Activated T-cell treated with anti-CD3 and anti-CD28 coated beads, Interleukin-2, amount 50 U/mL, for 24 hours (primary cell): ENCODE data around the gene GRID2.

ENCODE experiments used
- DNase-seq: peaks from one replicate; pipeline ENCODE4 v3.0.0-alpha.2; 2020
- H3K27ac Mint-ChIP-seq: 2 replicates; pipeline ENCODE4 v1.8.0; 2020; ENCODE audit warnings: mild to moderate bottlenecking, mixed read lengths
- H3K27me3 Mint-ChIP-seq: 2 replicates; pipeline ENCODE4 v1.8.0; 2020; ENCODE audit warnings: mixed read lengths
- H3K36me3 Mint-ChIP-seq: 2 replicates; pipeline ENCODE4 v1.8.0; 2020; ENCODE audit warnings: low read depth, mixed read lengths
- H3K4me1 Mint-ChIP-seq: 2 replicates; pipeline ENCODE4 v1.8.0; 2020; ENCODE audit warnings: low read depth, mixed read lengths
- H3K4me3 Mint-ChIP-seq: 2 replicates; pipeline ENCODE4 v1.8.0; 2020; ENCODE audit warnings: mild to moderate bottlenecking, moderate library complexity, mixed read lengths
- H3K9me3 Mint-ChIP-seq: 2 replicates; pipeline ENCODE4 v1.8.0; 2020; ENCODE audit warnings: mixed read lengths

GRID2 gene

GRCh38 chr4:92600638-92601037 is 296.9 kb downstream of the GRID2 start:
- no peaks in the 10 kb centered on the region for H3K4me1 Mint-ChIP-seq
- no peak overlapping the region for H3K27ac Mint-ChIP-seq
- no peak for DNase-seq
- H3K4me3 Mint-ChIP-seq, result no peak overlapping the region
- no peaks in the 10 kb centered on the region for H3K36me3 Mint-ChIP-seq
- no peaks in the 10 kb centered on the region for H3K27me3 Mint-ChIP-seq
- peaks cover 13% of the 10 kb centered on the region for H3K9me3 Mint-ChIP-seq

- Mint-ChIP-seq H3K36me3 (no peaks in the 10 kb centered on the region), H3K9me3 (peaks cover 15% of the 10 kb centered on the region), H3K4me1 (no peaks in the 10 kb centered on the region), H3K4me3 (no peak overlapping the region), H3K27me3 (no peaks in the 10 kb centered on the region), H3K27ac (no peak overlapping the region)
- no peak for DNase-seq
These were observed 302.5 kb downstream of the GRID2 start for GRCh38 chr4:92606227-92606626.

- Mint-ChIP-seq H3K27ac (no peak overlapping the region), H3K9me3 (peaks cover 17% of the 10 kb centered on the region), H3K4me3 (no peak overlapping the region), H3K36me3 (no peaks in the 10 kb centered on the region), H3K4me1 (no peaks in the 10 kb centered on the region), H3K27me3 (no peaks in the 10 kb centered on the region)
- DNase-seq, result no peak
These were observed 311.3 kb downstream of the GRID2 start for GRCh38 chr4:92615049-92615448.

GRCh38 chr4:92618968-92619367 is 315.2 kb downstream of the GRID2 start:
- peaks cover 7% of the 10 kb centered on the region for H3K9me3 Mint-ChIP-seq
- H3K4me1 Mint-ChIP-seq, result no peaks in the 10 kb centered on the region
- H3K27me3 Mint-ChIP-seq, result no peaks in the 10 kb centered on the region
- no peaks in the 10 kb centered on the region for H3K36me3 Mint-ChIP-seq
- no peak overlapping the region for H3K4me3 Mint-ChIP-seq
- DNase-seq, result no peak
- H3K27ac Mint-ChIP-seq, result no peak overlapping the region

- Mint-ChIP-seq H3K4me1 (no peaks in the 10 kb centered on the region), H3K36me3 (no peaks in the 10 kb centered on the region), H3K4me3 (no peak overlapping the region), H3K27ac (no peak overlapping the region), H3K27me3 (no peaks in the 10 kb centered on the region), H3K9me3 (peaks cover 11% of the 10 kb centered on the region)
- no peak for DNase-seq
These were observed 325.5 kb downstream of the GRID2 start for GRCh38 chr4:92629302-92629701.

- Mint-ChIP-seq H3K36me3 (no peaks in the 10 kb centered on the region), H3K27ac (no peak overlapping the region), H3K27me3 (no peaks in the 10 kb centered on the region), H3K9me3 (peaks cover 3% of the 10 kb centered on the region), H3K4me1 (no peaks in the 10 kb centered on the region), H3K4me3 (no peak overlapping the region)
- DNase-seq, result no peak
These were observed 331.1 kb downstream of the GRID2 start for GRCh38 chr4:92634882-92635281.

- Mint-ChIP-seq H3K4me3 (no peak overlapping the region), H3K4me1 (no peaks in the 10 kb centered on the region), H3K9me3 (no peaks in the 10 kb centered on the region), H3K27me3 (no peaks in the 10 kb centered on the region), H3K27ac (no peak overlapping the region), H3K36me3 (no peaks in the 10 kb centered on the region)
- DNase-seq, result no peak
These were observed 332.5 kb downstream of the GRID2 start for GRCh38 chr4:92636038-92636806.

- Mint-ChIP-seq H3K36me3 (no peaks in the 10 kb centered on the region), H3K9me3 (peaks cover 6% of the 10 kb centered on the region), H3K4me1 (no peaks in the 10 kb centered on the region), H3K4me3 (no peak overlapping the region), H3K27ac (no peak overlapping the region), H3K27me3 (no peaks in the 10 kb centered on the region)
- DNase-seq, result no peak
These were observed 337.6 kb downstream of the GRID2 start for GRCh38 chr4:92641409-92641808.

- Mint-ChIP-seq H3K27me3 (no peaks in the 10 kb centered on the region), H3K36me3 (no peaks in the 10 kb centered on the region), H3K4me1 (no peaks in the 10 kb centered on the region), H3K4me3 (no peak overlapping the region), H3K9me3 (peaks cover 8% of the 10 kb centered on the region), H3K27ac (no peak overlapping the region)
- no peak for DNase-seq
These were observed 343.1 kb downstream of the GRID2 start for GRCh38 chr4:92646826-92647225.

GRCh38 chr4:92651536-92651935 is 347.8 kb downstream of the GRID2 start:
- no peak for DNase-seq
- Mint-ChIP-seq H3K9me3 (peaks cover 12% of the 10 kb centered on the region), H3K4me3 (no peak overlapping the region), H3K27ac (no peak overlapping the region), H3K27me3 (no peaks in the 10 kb centered on the region), H3K36me3 (no peaks in the 10 kb centered on the region), H3K4me1 (no peaks in the 10 kb centered on the region)

- no peaks in the 10 kb centered on the region for H3K27me3 Mint-ChIP-seq
- no peak overlapping the region for H3K4me3 Mint-ChIP-seq
- no peaks in the 10 kb centered on the region for H3K36me3 Mint-ChIP-seq
- H3K4me1 Mint-ChIP-seq, result no peaks in the 10 kb centered on the region
- DNase-seq, result no peak
- H3K27ac Mint-ChIP-seq, result no peak overlapping the region
- H3K9me3 Mint-ChIP-seq, result peaks cover 12% of the 10 kb centered on the region
These were observed 350.3 kb downstream of the GRID2 start for GRCh38 chr4:92654084-92654483.

- H3K9me3 Mint-ChIP-seq, result peaks cover 7% of the 10 kb centered on the region
These were observed 353.9 kb downstream of the GRID2 start for GRCh38 chr4:92657695-92658094.

GRCh38 chr4:92658318-92658717 is 354.6 kb downstream of the GRID2 start:
- Mint-ChIP-seq H3K9me3 (peaks cover 7% of the 10 kb centered on the region), H3K36me3 (no peaks in the 10 kb centered on the region), H3K4me1 (no peaks in the 10 kb centered on the region), H3K4me3 (no peak overlapping the region), H3K27ac (no peak overlapping the region), H3K27me3 (no peaks in the 10 kb centered on the region)
- DNase-seq, result no peak

More at GRCh38 chr4:92657695-92658094, 353.9 kb downstream of the GRID2 start:
- DNase-seq, result no peak
- Mint-ChIP-seq H3K4me1 (no peaks in the 10 kb centered on the region), H3K4me3 (no peak overlapping the region), H3K27ac (no peak overlapping the region), H3K27me3 (no peaks in the 10 kb centered on the region), H3K36me3 (no peaks in the 10 kb centered on the region)

- H3K4me3 Mint-ChIP-seq, result no peak overlapping the region
- H3K27ac Mint-ChIP-seq, result no peak overlapping the region
- H3K36me3 Mint-ChIP-seq, result no peaks in the 10 kb centered on the region
- H3K9me3 Mint-ChIP-seq, result peaks cover 20% of the 10 kb centered on the region
- H3K4me1 Mint-ChIP-seq, result no peaks in the 10 kb centered on the region
- no peaks in the 10 kb centered on the region for H3K27me3 Mint-ChIP-seq
- no peak for DNase-seq
These were observed 374.0 kb downstream of the GRID2 start for GRCh38 chr4:92677805-92678204.

- Mint-ChIP-seq H3K27ac (no peak overlapping the region), H3K4me1 (no peaks in the 10 kb centered on the region), H3K36me3 (no peaks in the 10 kb centered on the region), H3K27me3 (no peaks in the 10 kb centered on the region), H3K4me3 (no peak overlapping the region), H3K9me3 (peaks cover 20% of the 10 kb centered on the region)
- DNase-seq, result no peak
These were observed 374.5 kb downstream of the GRID2 start for GRCh38 chr4:92678292-92678691.

- Mint-ChIP-seq H3K9me3 (peaks cover 18% of the 10 kb centered on the region), H3K27me3 (no peaks in the 10 kb centered on the region), H3K4me1 (no peaks in the 10 kb centered on the region), H3K36me3 (no peaks in the 10 kb centered on the region), H3K4me3 (no peak overlapping the region), H3K27ac (no peak overlapping the region)
- DNase-seq, result no peak
These were observed 375.4 kb downstream of the GRID2 start for GRCh38 chr4:92679149-92679548.
